Neural crest cell (in vitro differentiated cells): Measurements from ENCODE around the gene DROSHA. TPM values are rescaled to one million over a fixed set of nuclear protein-coding genes. Genes with fewer than 3 reads are reported as not detected.

Source experiments
- DNase-seq: peaks from one replicate; pipeline ENCODE4 v3.0.0; 2021; ENCODE audit warnings: low read depth, mixed read lengths, low spot score
- H3K27ac Mint-ChIP-seq: one replicate; pipeline ENCODE4 v1.8.0; 2021; ENCODE audit warnings: mild to moderate bottlenecking, mixed read lengths; ENCODE audit not compliant: unreplicated experiment
- H3K27me3 Mint-ChIP-seq: 2 replicates; pipeline ENCODE4 v1.8.0; 2021; ENCODE audit warnings: low read depth, mild to moderate bottlenecking, mixed read lengths
- H3K36me3 Mint-ChIP-seq: 2 replicates; pipeline ENCODE4 v1.8.0; 2021; ENCODE audit warnings: low read depth, mild to moderate bottlenecking, mixed read lengths
- H3K4me1 Mint-ChIP-seq: 2 replicates; pipeline ENCODE4 v1.8.0; 2021; ENCODE audit warnings: mixed read lengths
- H3K4me3 Mint-ChIP-seq: one replicate; pipeline ENCODE4 v1.8.0; 2021; ENCODE audit warnings: mild to moderate bottlenecking, mixed read lengths
- H3K9me3 Mint-ChIP-seq: 2 replicates; pipeline ENCODE4 v1.8.0; 2021; ENCODE audit warnings: mixed read lengths
- total RNA-seq: library from RNA; stranded (reverse); gene quantifications from 2 replicates; pipeline ENCODE4 v1.2.1, GENCODE V29; 2021
- TF ChIP-seq, protein P1 (sequence below): fragments of 200-600 bp; sonication (generic); conservative IDR thresholded peaks from 2 replicates; pipeline ENCODE4 v1.5.0; 2021; ENCODE audit warnings: antibody characterized with exemption, mild to moderate bottlenecking

DROSHA gene
- total RNA-seq, 1 donor from 2014 or later: 116 TPM

DNA sequence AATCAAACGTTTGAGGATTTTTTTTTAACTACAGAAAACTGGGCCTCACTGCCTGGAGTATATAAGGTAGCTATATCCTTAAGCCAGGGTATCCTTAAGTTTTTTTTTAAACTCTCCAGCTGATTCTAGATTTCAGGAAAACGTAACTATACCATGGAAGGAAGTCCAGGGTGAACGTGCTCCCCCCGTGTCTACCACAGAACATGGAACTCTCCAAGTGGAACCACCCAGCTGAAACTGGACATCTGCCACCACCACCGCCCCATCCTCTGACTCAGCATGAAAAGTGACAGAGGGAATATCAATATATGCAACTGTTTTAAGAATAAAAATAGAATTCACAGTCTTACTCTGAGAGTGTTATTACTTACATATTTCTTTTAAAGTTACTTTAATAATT is 61.3 kb downstream of the DROSHA start:
- H3K4me3 Mint-ChIP-seq: no peak overlapping the region
- peaks cover 3% of the 10 kb centered on the region for H3K4me1 Mint-ChIP-seq
- no peak overlapping the region for H3K27ac Mint-ChIP-seq
- H3K27me3 Mint-ChIP-seq: no peaks in the 10 kb centered on the region
- TF ChIP-seq, protein P1, sequence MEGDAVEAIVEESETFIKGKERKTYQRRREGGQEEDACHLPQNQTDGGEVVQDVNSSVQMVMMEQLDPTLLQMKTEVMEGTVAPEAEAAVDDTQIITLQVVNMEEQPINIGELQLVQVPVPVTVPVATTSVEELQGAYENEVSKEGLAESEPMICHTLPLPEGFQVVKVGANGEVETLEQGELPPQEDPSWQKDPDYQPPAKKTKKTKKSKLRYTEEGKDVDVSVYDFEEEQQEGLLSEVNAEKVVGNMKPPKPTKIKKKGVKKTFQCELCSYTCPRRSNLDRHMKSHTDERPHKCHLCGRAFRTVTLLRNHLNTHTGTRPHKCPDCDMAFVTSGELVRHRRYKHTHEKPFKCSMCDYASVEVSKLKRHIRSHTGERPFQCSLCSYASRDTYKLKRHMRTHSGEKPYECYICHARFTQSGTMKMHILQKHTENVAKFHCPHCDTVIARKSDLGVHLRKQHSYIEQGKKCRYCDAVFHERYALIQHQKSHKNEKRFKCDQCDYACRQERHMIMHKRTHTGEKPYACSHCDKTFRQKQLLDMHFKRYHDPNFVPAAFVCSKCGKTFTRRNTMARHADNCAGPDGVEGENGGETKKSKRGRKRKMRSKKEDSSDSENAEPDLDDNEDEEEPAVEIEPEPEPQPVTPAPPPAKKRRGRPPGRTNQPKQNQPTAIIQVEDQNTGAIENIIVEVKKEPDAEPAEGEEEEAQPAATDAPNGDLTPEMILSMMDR: no peak
- peaks cover 27% of the 10 kb centered on the region for H3K36me3 Mint-ChIP-seq
- no peaks in the 10 kb centered on the region for H3K9me3 Mint-ChIP-seq
- DNase-seq: no peak

DNA sequence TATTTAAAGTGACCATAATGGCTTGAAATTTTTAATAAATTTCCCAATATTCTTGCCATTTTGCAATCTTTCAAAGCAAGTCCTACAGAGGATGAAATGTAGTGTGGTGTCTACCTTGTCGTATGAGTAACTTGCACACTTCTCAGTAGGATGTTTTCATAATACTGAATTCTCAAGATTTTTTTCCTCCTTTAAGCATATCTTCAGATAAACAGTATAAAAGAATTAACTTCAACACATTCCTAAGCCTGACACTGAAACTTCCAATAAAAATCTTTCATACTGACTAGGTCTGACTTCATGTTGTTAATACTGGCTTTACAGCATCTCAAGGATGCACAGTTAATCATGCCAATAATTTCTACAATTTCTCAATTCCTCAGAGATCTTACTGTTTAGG is 62.0 kb downstream of the DROSHA start:
- Mint-ChIP-seq H3K4me3 (no peak overlapping the region), H3K36me3 (peaks cover 32% of the 10 kb centered on the region)

DNA sequence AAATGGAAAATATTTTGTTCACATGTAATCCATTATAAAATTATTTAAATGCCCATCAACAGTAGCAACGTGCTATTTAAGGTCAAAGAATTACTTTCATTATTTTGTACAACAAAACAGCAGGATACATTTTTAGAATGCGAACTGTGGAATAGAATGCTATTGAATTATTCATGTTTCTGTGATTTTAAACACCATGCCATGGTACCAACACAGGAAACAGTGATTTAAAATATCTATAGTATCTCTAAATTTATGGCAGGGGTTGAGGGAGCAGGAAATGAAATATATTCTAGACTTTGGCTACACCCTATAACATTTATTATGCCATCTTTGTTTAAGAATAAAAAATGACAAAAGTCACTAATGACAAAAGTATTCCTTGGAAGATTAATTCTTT is 62.4 kb downstream of the DROSHA start:
- TF ChIP-seq, protein P1: no peak
- Mint-ChIP-seq H3K27ac (no peak overlapping the region), H3K36me3 (peaks cover 33% of the 10 kb centered on the region), H3K4me3 (no peak overlapping the region), H3K9me3 (no peaks in the 10 kb centered on the region), H3K4me1 (peaks cover 3% of the 10 kb centered on the region), H3K27me3 (no peaks in the 10 kb centered on the region)
- DNase-seq: no peak

More for the DNA sequence above, 62.0 kb downstream of the DROSHA start:
- Mint-ChIP-seq H3K27me3 (no peaks in the 10 kb centered on the region), H3K9me3 (no peaks in the 10 kb centered on the region), H3K4me1 (peaks cover 3% of the 10 kb centered on the region), H3K27ac (no peak overlapping the region)
- DNase-seq: no peak
- TF ChIP-seq, protein P1: no peak

DNA sequence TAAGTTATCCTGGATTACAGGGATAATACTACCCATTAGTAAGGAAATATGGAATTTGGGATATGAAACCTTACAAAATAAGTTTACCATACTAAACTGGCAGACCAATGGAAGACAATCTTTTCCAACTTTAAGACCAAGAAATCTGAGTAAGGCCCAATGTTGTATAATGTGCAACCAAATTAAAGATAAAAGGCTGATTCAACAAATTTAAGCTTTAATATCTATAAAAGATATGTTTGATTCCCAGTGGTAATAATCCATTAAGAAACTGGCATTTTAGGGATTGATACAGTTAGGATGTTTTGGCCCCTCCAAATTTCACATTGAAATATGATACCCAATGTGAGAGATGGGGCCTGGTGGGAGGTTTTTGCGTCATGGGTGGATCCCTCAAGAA is 66.6 kb downstream of the DROSHA start:
- Mint-ChIP-seq H3K4me1 (peaks cover 3% of the 10 kb centered on the region), H3K4me3 (no peak overlapping the region), H3K36me3 (peaks cover 41% of the 10 kb centered on the region), H3K9me3 (no peaks in the 10 kb centered on the region), H3K27ac (no peak overlapping the region), H3K27me3 (no peaks in the 10 kb centered on the region)
- TF ChIP-seq, protein P1: no peak
- no peak for DNase-seq

DNA sequence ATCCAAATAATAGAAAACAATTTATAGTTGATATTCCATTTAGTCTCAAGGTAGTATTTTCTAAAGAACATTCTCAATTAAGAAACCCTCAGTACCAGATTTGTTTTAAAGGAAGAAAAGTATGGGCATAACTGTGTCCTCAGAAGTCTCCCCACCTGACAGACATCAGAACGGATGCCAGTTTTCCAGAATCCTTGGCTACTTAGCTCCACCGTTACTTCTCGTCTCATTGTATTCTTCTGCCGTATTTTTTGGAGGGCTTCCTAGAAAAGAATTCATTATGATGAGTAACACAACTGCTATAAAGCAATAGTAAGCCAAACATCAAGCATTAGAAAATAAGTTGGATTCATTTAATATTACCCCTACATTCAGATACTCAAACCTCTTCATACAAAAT is 67.8 kb downstream of the DROSHA start:
- H3K9me3 Mint-ChIP-seq: no peaks in the 10 kb centered on the region

More for the DNA sequence above, 67.8 kb downstream of the DROSHA start:
- peaks cover 49% of the 10 kb centered on the region for H3K36me3 Mint-ChIP-seq
- H3K27me3 Mint-ChIP-seq: no peaks in the 10 kb centered on the region
- no peak overlapping the region for H3K4me3 Mint-ChIP-seq
- H3K4me1 Mint-ChIP-seq: no peaks in the 10 kb centered on the region
- H3K27ac Mint-ChIP-seq: no peak overlapping the region
- DNase-seq: no peak
- TF ChIP-seq, protein P1: no peak
